ENCODE data around the gene KIF22. TPM values are rescaled to one million over a fixed set of nuclear protein-coding genes. Genes with fewer than 3 reads are reported as not detected.

The KIF22 gene
- polyA plus RNA-seq, 3 donors: 22.0 to 46.2 (median 28.9) TPM

DNA sequence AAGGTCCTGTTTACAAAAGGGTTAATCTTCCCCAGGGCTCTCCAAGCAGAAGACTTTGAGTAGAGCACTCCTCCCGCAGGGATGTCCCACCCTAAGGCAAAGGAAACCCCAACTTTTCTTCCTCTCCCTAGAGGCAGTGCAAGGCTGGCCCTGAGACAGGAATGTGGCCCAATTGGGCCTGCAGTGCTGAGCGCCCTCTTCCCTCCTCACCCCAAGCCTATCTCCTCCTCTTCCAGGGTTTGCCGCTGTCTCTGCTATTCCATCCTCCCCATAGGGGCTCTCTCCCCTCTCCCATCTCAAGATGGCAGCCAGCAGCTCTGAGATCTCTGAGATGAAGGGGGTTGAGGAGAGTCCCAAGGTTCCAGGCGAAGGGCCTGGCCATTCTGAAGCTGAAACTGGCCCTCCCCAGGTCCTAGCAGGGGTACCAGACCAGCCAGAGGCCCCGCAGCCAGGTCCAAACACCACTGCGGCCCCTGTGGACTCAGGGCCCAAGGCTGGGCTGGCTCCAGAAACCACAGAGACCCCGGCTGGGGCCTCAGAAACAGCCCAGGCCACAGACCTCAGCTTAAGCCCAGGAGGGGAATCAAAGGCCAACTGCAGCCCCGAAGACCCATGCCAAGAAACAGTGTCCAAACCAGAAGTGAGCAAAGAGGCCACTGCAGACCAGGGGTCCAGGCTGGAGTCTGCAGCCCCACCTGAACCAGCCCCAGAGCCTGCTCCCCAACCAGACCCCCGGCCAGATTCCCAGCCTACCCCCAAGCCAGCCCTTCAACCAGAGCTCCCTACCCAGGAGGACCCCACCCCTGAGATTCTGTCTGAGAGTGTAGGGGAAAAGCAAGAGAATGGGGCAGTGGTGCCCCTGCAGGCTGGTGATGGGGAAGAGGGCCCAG lies 22.4 kb downstream of the KIF22 start:
- Histone ChIP-seq H3K4me1 (ENCODE audit: control insufficient read depth in 1 of 2, insufficient read depth in 2 of 2, low read length in 2 of 2) (peaks cover 68 to 80% of the 10 kb centered on the region in 2 donors), H3K4me2 (replicated peaks; ENCODE audit: extremely low read depth, low read length, poor library complexity, severe bottlenecking) (no peak overlapping the region), H4K20me1 (ENCODE audit: insufficient read depth, low read length) (peaks cover 35% of the 10 kb centered on the region), H3K4me3 (replicated peaks in 1 of 3; ENCODE audit: low read depth in 2 of 3, low read length in 3 of 3) (peak overlapping the region in 1 of 3 experiments; percentile 73), H3K36me3 (replicated peaks in 1 of 2; ENCODE audit: control insufficient read depth in 1 of 2, insufficient read depth in 2 of 2, low read length in 2 of 2) (peaks cover 13 to 24% of the 10 kb centered on the region in 2 donors), H3K27me3 (ENCODE audit: control insufficient read depth in 2 of 2, insufficient read depth in 2 of 2, low read length in 2 of 2) (peaks cover 5 to 24% of the 10 kb centered on the region in 2 donors), H3K79me2 (ENCODE audit: insufficient read depth, low read length) (peaks cover 36% of the 10 kb centered on the region), H3K9ac (ENCODE audit: insufficient read depth, low read length, poor library complexity, severe bottlenecking) (no peak overlapping the region), H3K9me3 (replicated peaks in 1 of 2; ENCODE audit: control insufficient read depth in 1 of 2, insufficient read depth in 1 of 2, low read length in 2 of 2) (no peaks in the 10 kb centered on the region), H3K27ac (ENCODE audit: low read depth in 1 of 2, low read length in 2 of 2) (no peak overlapping the region), H2AFZ (ENCODE audit: insufficient read depth, low read depth, low read length, poor library complexity, severe bottlenecking) (no peak overlapping the region)
- Mint-ChIP-seq H3K4me1 (peaks cover 66% of the 10 kb centered on the region), H3K9me3 (peaks cover 0 to 8% (median 3%) of the 10 kb centered on the region in 7 donors), H3K4me3 (peak overlapping the region; percentile 34 to 95), H3K27me3 (ENCODE audit: low read depth in 3 of 3) (peaks cover 20 to 34% (median 31%) of the 10 kb centered on the region in 3 donors), H3K36me3 (peaks cover 23 to 32% of the 10 kb centered on the region in 2 donors), H3K27ac (peak overlapping the region in 1 of 7 donors; percentile 12)
- no peak for DNase-seq
- TF ChIP-seq CTCF (IDR thresholded peaks at IDR 0.05): no peak
- WGBS (ENCODE audit: insufficient coverage): 86% methylated on average over 7 of the region's 9 CpGs
- intact Hi-C loops (cut with micrococcal nuclease): loop anchor here in 1 of 2 donors (10.0 kb wide), 1 partner anchor 182 kb away; the partner anchor contains the start of genes HIRIP3 and INO80E

DNA sequence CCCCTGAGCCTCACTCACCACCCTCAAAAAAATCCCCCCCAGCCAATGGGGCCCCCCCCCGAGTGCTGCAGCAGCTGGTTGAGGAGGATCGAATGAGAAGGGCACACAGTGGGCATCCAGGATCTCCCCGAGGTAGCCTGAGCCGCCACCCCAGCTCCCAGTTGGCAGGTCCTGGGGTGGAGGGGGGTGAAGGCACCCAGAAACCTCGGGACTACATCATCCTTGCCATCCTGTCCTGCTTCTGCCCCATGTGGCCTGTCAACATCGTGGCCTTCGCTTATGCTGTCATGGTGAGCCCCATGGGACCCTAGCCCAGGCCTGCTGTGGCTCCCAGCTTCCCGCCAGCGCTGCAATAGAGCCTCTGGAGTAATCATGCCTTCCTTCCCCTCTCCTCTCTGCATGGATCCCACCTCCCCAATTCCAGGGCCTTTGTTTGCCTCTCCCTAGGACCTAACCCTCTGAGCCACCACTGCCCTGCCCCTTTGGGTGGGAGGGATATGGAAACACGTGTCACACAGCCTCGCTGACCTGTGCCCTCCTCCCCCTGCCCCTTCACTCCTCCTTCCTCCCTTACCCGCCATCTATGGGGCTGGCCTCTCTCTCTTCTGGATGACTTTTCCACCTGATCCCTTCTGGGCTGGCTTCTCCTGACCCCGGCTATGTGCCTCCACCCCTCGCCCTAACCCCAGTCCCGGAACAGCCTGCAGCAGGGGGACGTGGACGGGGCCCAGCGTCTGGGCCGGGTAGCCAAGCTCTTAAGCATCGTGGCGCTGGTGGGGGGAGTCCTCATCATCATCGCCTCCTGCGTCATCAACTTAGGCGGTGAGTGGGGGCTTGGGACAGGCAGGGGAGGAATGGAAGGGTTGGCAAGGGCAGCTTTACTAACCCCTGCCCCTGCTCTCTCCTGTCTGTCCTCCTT lies 23.4 kb downstream of the KIF22 start:
- Mint-ChIP-seq H3K27ac (peak overlapping the region in 1 of 7 donors; percentile 66), H3K4me3 (peak overlapping the region in 1 of 2 donors; percentile 95), H3K9me3 (peaks cover 0 to 8% (median 3%) of the 10 kb centered on the region in 7 donors), H3K4me1 (peaks cover 65% of the 10 kb centered on the region), H3K36me3 (peaks cover 27 to 32% of the 10 kb centered on the region in 2 donors), H3K27me3 (ENCODE audit: low read depth in 3 of 3) (peaks cover 21 to 32% (median 31%) of the 10 kb centered on the region in 3 donors)
- Histone ChIP-seq H3K4me3 (replicated peaks in 1 of 3; ENCODE audit: low read depth in 2 of 3, low read length in 3 of 3) (no peak overlapping the region), H3K9ac (ENCODE audit: insufficient read depth, low read length, poor library complexity, severe bottlenecking) (no peak overlapping the region), H3K4me1 (ENCODE audit: control insufficient read depth in 1 of 2, insufficient read depth in 2 of 2, low read length in 2 of 2) (peaks cover 59 to 75% of the 10 kb centered on the region in 2 donors), H3K27me3 (ENCODE audit: control insufficient read depth in 2 of 2, insufficient read depth in 2 of 2, low read length in 2 of 2) (peaks cover 5 to 24% of the 10 kb centered on the region in 2 donors), H3K79me2 (ENCODE audit: insufficient read depth, low read length) (peaks cover 36% of the 10 kb centered on the region), H4K20me1 (ENCODE audit: insufficient read depth, low read length) (peaks cover 32% of the 10 kb centered on the region), H2AFZ (ENCODE audit: insufficient read depth, low read depth, low read length, poor library complexity, severe bottlenecking) (no peak overlapping the region), H3K9me3 (replicated peaks in 1 of 2; ENCODE audit: control insufficient read depth in 1 of 2, insufficient read depth in 1 of 2, low read length in 2 of 2) (no peaks in the 10 kb centered on the region), H3K4me2 (replicated peaks; ENCODE audit: extremely low read depth, low read length, poor library complexity, severe bottlenecking) (no peak overlapping the region), H3K36me3 (replicated peaks in 1 of 2; ENCODE audit: control insufficient read depth in 1 of 2, insufficient read depth in 2 of 2, low read length in 2 of 2) (peaks cover 12 to 27% of the 10 kb centered on the region in 2 donors), H3K27ac (ENCODE audit: low read depth in 1 of 2, low read length in 2 of 2) (no peak overlapping the region)
- no peak for TF ChIP-seq CTCF (IDR thresholded peaks at IDR 0.05)
- intact Hi-C loops (cut with micrococcal nuclease): loop anchor here in 1 of 2 donors (10.0 kb wide), 1 partner anchor 181 kb away; the partner anchor contains the start of genes HIRIP3 and INO80E
- no peak for DNase-seq
- WGBS (ENCODE audit: insufficient coverage): 89% methylated on average over 14 of the region's 24 CpGs
